ENCODE results near the gene TSPAN9.

Gene TSPAN9

GRCh38 chr12:3077572-3078081, 448 bp downstream of the TSPAN9 start:
- Histone ChIP-seq H3K27me3 (ENCODE audit: control insufficient read depth in 2 of 2, insufficient read depth in 2 of 2, low read length in 2 of 2) (no peaks in the 10 kb centered on the region), H3K9ac (ENCODE audit: low read depth in 1 of 2, low read length in 2 of 2) (peak overlapping the region in 1 of 2 donors; percentile 71), H3K36me3 (ENCODE audit: control insufficient read depth in 2 of 2, insufficient read depth in 2 of 2, low read length in 2 of 2) (no peaks in the 10 kb centered on the region), H3K4me1 (ENCODE audit: control insufficient read depth in 2 of 2, insufficient read depth in 2 of 2, low read length in 2 of 2) (peaks cover 4 to 12% of the 10 kb centered on the region in 2 donors), H3K9me3 (ENCODE audit: control insufficient read depth in 2 of 2, low read length in 2 of 2) (no peaks in the 10 kb centered on the region), H3K4me3 (ENCODE audit: low read length in 2 of 2) (peak overlapping the region; percentile 69 to 77), H3K27ac (ENCODE audit: low read depth in 2 of 2, low read length in 2 of 2) (peak overlapping the region; percentile 29 to 58)

DNA sequence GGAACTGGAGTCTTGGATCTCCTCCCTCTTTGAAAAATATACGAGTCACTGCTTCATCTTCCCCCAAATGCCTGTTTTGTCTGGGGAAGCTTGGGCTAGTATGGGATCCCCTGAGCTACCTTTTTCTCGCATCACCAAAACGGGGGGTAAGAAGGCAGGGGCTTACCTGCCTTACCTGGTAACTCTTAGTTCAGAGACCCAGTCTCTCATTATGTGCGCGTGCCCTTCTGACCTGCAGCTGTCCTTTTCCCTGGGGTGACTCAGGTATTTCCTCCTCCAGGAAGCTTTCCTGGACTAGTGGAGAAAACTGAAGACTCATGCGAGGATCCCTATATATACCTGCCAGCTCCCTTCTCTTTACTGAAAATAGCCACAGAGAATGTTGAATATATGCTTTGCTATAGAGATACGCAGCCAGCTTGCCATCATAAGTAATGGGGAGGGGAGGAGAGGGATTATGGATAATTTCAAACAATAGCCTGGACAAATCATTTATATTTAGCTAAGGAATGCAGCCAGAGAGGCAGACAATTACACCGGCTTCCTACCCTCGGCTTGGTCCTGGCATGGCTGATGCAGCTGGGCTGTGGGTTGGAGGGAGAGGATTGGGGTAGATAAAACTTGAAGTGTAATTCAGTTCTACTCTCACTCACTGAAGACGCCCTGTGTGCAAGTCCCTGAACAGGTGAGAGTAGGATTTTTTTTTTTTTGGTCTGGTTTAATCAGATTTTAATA, 1.1 kb downstream of the TSPAN9 start:
- peaks cover 4 to 12% of the 10 kb centered on the region in 2 donors for H3K4me1 ChIP-seq (ENCODE audit: control insufficient read depth in 2 of 2, insufficient read depth in 2 of 2, low read length in 2 of 2)
- H3K36me3 ChIP-seq (ENCODE audit: control insufficient read depth in 2 of 2, insufficient read depth in 2 of 2, low read length in 2 of 2) = no peaks in the 10 kb centered on the region
- no peaks in the 10 kb centered on the region for H3K27me3 ChIP-seq (ENCODE audit: control insufficient read depth in 2 of 2, insufficient read depth in 2 of 2, low read length in 2 of 2)
- H3K4me3 ChIP-seq (ENCODE audit: low read length in 2 of 2) = peak overlapping the region; percentile 69 to 77
- H3K9me3 ChIP-seq (ENCODE audit: control insufficient read depth in 2 of 2, low read length in 2 of 2) = no peaks in the 10 kb centered on the region
- peak overlapping the region in 1 of 2 donors; percentile 71 for H3K9ac ChIP-seq (ENCODE audit: low read depth in 1 of 2, low read length in 2 of 2)
- no peak overlapping the region for H3K27ac ChIP-seq (ENCODE audit: low read depth in 2 of 2, low read length in 2 of 2)

GRCh38 chr12:3081091-3081490, 3.9 kb downstream of the TSPAN9 start:
- H3K9ac ChIP-seq (ENCODE audit: low read depth in 1 of 2, low read length in 2 of 2) = no peak overlapping the region
- H3K9me3 ChIP-seq (ENCODE audit: control insufficient read depth in 2 of 2, low read length in 2 of 2) = no peaks in the 10 kb centered on the region
- H3K27me3 ChIP-seq (ENCODE audit: control insufficient read depth in 2 of 2, insufficient read depth in 2 of 2, low read length in 2 of 2) = no peaks in the 10 kb centered on the region
- H3K4me1 ChIP-seq (ENCODE audit: control insufficient read depth in 2 of 2, insufficient read depth in 2 of 2, low read length in 2 of 2) = peaks cover 4 to 12% of the 10 kb centered on the region in 2 donors
- no peak overlapping the region for H3K4me3 ChIP-seq (ENCODE audit: low read length in 2 of 2)
- H3K36me3 ChIP-seq (ENCODE audit: control insufficient read depth in 2 of 2, insufficient read depth in 2 of 2, low read length in 2 of 2) = no peaks in the 10 kb centered on the region
- no peak overlapping the region for H3K27ac ChIP-seq (ENCODE audit: low read depth in 2 of 2, low read length in 2 of 2)

DNA sequence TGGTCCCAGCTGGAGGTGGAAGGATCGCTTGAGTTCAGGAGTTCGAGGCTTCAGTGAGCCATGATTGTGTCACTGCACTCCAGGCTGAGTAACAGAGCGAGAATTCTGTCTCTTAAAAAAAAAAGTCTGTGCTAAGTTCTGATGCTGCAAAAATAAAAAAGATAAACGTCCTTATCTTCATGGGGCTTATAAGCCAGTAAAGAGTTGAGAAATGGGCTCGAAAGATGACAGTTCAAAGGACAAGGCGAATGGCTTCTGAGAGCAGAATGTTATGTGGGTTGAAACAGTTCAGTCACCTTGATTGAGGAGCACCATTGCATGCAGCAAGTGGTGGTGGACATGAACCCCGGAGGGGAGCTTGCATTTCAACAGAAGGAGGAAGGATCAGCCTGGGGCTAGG, 4.7 kb downstream of the TSPAN9 start:
- Histone ChIP-seq H3K4me1 (ENCODE audit: control insufficient read depth in 2 of 2, insufficient read depth in 2 of 2, low read length in 2 of 2) (peaks cover 0 to 9% of the 10 kb centered on the region in 2 donors), H3K4me3 (ENCODE audit: low read length in 2 of 2) (no peak overlapping the region), H3K27ac (ENCODE audit: low read depth in 2 of 2, low read length in 2 of 2) (no peak overlapping the region), H3K9ac (ENCODE audit: low read depth in 1 of 2, low read length in 2 of 2) (no peak overlapping the region), H3K27me3 (ENCODE audit: control insufficient read depth in 2 of 2, insufficient read depth in 2 of 2, low read length in 2 of 2) (no peaks in the 10 kb centered on the region), H3K9me3 (ENCODE audit: control insufficient read depth in 2 of 2, low read length in 2 of 2) (no peaks in the 10 kb centered on the region), H3K36me3 (ENCODE audit: control insufficient read depth in 2 of 2, insufficient read depth in 2 of 2, low read length in 2 of 2) (no peaks in the 10 kb centered on the region)

GRCh38 chr12:3083241-3083920, 6.2 kb downstream of the TSPAN9 start:
- peaks cover 0 to 1% of the 10 kb centered on the region in 2 donors for H3K4me1 ChIP-seq (ENCODE audit: control insufficient read depth in 2 of 2, insufficient read depth in 2 of 2, low read length in 2 of 2)
- H3K27ac ChIP-seq (ENCODE audit: low read depth in 2 of 2, low read length in 2 of 2) = no peak overlapping the region
- no peak overlapping the region for H3K4me3 ChIP-seq (ENCODE audit: low read length in 2 of 2)
- H3K27me3 ChIP-seq (ENCODE audit: control insufficient read depth in 2 of 2, insufficient read depth in 2 of 2, low read length in 2 of 2) = no peaks in the 10 kb centered on the region
- H3K36me3 ChIP-seq (ENCODE audit: control insufficient read depth in 2 of 2, insufficient read depth in 2 of 2, low read length in 2 of 2) = no peaks in the 10 kb centered on the region
- no peak overlapping the region for H3K9ac ChIP-seq (ENCODE audit: low read depth in 1 of 2, low read length in 2 of 2)
- H3K9me3 ChIP-seq (ENCODE audit: control insufficient read depth in 2 of 2, low read length in 2 of 2) = no peaks in the 10 kb centered on the region

DNA sequence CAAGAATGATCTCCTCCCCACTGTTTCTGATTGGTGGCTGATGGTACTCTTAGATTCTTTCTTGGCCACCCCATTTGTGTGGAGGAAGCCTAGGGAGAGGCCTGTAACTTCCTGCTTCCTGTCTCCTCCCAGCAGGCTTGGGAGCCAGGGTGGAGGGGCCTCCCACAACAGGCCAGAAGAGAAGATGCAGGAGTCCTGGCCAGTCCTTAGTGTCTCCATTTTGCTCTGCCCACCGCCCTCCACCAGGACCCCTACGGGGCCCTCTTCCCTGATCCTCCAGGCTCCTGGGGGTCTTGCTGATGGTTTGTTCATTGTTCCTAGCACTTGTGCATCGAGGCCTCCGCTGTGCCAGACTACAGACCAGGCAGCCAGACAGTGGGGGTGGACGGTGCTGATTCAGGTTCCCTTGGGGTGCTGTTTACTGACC, 6.8 kb downstream of the TSPAN9 start:
- Histone ChIP-seq H3K27me3 (ENCODE audit: control insufficient read depth in 2 of 2, insufficient read depth in 2 of 2, low read length in 2 of 2) (no peaks in the 10 kb centered on the region), H3K4me3 (ENCODE audit: low read length in 2 of 2) (no peak overlapping the region), H3K9ac (ENCODE audit: low read depth in 1 of 2, low read length in 2 of 2) (no peak overlapping the region), H3K4me1 (ENCODE audit: control insufficient read depth in 2 of 2, insufficient read depth in 2 of 2, low read length in 2 of 2) (no peaks in the 10 kb centered on the region), H3K36me3 (ENCODE audit: control insufficient read depth in 2 of 2, insufficient read depth in 2 of 2, low read length in 2 of 2) (no peaks in the 10 kb centered on the region), H3K9me3 (ENCODE audit: control insufficient read depth in 2 of 2, low read length in 2 of 2) (no peaks in the 10 kb centered on the region), H3K27ac (ENCODE audit: low read depth in 2 of 2, low read length in 2 of 2) (no peak overlapping the region)

DNA sequence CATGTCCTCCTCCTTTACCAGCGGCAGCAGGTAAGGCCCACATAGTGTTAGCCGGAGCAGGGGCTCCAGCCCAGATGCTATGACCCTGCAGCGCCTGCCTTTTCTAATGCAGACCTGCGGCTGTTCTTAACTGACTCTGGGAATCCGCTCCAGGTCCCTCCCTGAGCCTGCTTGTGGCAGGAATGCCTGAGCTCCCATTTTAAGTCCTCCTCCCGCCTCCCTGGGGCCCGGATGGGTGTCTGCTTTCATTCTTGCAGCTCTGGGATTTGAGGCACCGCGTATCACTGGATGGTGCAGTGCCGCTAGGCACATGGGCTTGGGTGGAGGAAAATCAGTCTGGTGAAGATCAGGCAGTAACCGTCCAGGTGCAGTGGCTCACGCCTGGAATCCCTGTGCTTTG, 7.6 kb downstream of the TSPAN9 start:
- Histone ChIP-seq H3K27ac (ENCODE audit: low read depth in 2 of 2, low read length in 2 of 2) (no peak overlapping the region), H3K9ac (ENCODE audit: low read depth in 1 of 2, low read length in 2 of 2) (no peak overlapping the region), H3K36me3 (ENCODE audit: control insufficient read depth in 2 of 2, insufficient read depth in 2 of 2, low read length in 2 of 2) (no peaks in the 10 kb centered on the region), H3K4me1 (ENCODE audit: control insufficient read depth in 2 of 2, insufficient read depth in 2 of 2, low read length in 2 of 2) (no peaks in the 10 kb centered on the region), H3K9me3 (ENCODE audit: control insufficient read depth in 2 of 2, low read length in 2 of 2) (no peaks in the 10 kb centered on the region), H3K27me3 (ENCODE audit: control insufficient read depth in 2 of 2, insufficient read depth in 2 of 2, low read length in 2 of 2) (no peaks in the 10 kb centered on the region), H3K4me3 (ENCODE audit: low read length in 2 of 2) (no peak overlapping the region)

GRCh38 chr12:3085341-3086139, 8.4 kb downstream of the TSPAN9 start:
- Histone ChIP-seq H3K36me3 (ENCODE audit: control insufficient read depth in 2 of 2, insufficient read depth in 2 of 2, low read length in 2 of 2) (no peaks in the 10 kb centered on the region), H3K27ac (ENCODE audit: low read depth in 2 of 2, low read length in 2 of 2) (no peak overlapping the region), H3K27me3 (ENCODE audit: control insufficient read depth in 2 of 2, insufficient read depth in 2 of 2, low read length in 2 of 2) (no peaks in the 10 kb centered on the region), H3K9me3 (ENCODE audit: control insufficient read depth in 2 of 2, low read length in 2 of 2) (no peaks in the 10 kb centered on the region), H3K4me1 (ENCODE audit: control insufficient read depth in 2 of 2, insufficient read depth in 2 of 2, low read length in 2 of 2) (no peaks in the 10 kb centered on the region), H3K9ac (ENCODE audit: low read depth in 1 of 2, low read length in 2 of 2) (no peak overlapping the region), H3K4me3 (ENCODE audit: low read length in 2 of 2) (no peak overlapping the region)

- H3K27me3 ChIP-seq (ENCODE audit: control insufficient read depth in 2 of 2, insufficient read depth in 2 of 2, low read length in 2 of 2) = no peaks in the 10 kb centered on the region
- no peaks in the 10 kb centered on the region for H3K9me3 ChIP-seq (ENCODE audit: control insufficient read depth in 2 of 2, low read length in 2 of 2)
- no peak overlapping the region for H3K27ac ChIP-seq (ENCODE audit: low read depth in 2 of 2, low read length in 2 of 2)
- H3K4me1 ChIP-seq (ENCODE audit: control insufficient read depth in 2 of 2, insufficient read depth in 2 of 2, low read length in 2 of 2) = no peaks in the 10 kb centered on the region
- no peaks in the 10 kb centered on the region for H3K36me3 ChIP-seq (ENCODE audit: control insufficient read depth in 2 of 2, insufficient read depth in 2 of 2, low read length in 2 of 2)
- no peak overlapping the region for H3K9ac ChIP-seq (ENCODE audit: low read depth in 1 of 2, low read length in 2 of 2)
- no peak overlapping the region for H3K4me3 ChIP-seq (ENCODE audit: low read length in 2 of 2)
These were observed 9.0 kb downstream of the TSPAN9 start for GRCh38 chr12:3086211-3086610.

Measured in mucosa of rectum (tissue), 2 donors.